Effector CD8-positive, alpha-beta T cell (primary cell): ENCODE results near the gene RTCA.
"Not testable (repeated sequence)": the region's sequence is repeated elsewhere in the genome, so short reads cannot be mapped to it uniquely, and the experiment has no call there.

Experiments used
- DNase-seq: peaks from one replicate; lab custom pipeline; 2025; lab: John Stamatoyannopoulos, UW

RTCA gene

DNA sequence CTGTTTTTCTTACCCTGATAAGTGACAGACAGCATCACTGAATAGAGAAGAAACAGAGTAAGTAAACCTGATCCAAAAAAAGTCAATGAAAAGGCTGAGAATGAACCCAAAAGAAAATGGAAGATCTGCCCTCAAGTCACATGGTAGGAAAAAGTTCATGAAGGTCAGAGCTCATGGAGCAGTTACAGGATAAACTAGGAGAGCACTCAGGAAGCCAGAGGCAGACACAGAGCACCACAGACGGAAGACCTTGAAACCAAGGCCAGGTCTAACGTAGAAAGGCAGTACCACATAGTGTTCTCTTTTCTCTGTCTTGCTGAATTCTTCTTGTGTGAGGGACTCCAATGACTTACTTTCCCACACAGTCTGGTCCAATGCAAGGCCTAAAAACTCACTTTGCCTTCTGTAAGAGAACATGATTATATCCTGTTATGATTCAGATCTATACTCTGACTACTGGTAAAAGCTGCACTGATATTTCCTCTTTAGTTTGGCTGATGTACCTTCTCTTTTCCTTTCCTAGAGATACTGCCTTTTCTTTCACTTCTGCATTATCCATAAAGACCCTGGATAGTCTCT lies 40.8 kb downstream of the RTCA start:
- DNase-seq, result no peak

GRCh38 chr1:100308777-100309176 lies 42.8 kb downstream of the RTCA start:
- no peak for DNase-seq

- no peak for DNase-seq
Measured at GRCh38 chr1:100309863-100310262, 43.8 kb downstream of the RTCA start.

GRCh38 chr1:100313382-100313781 lies 47.4 kb downstream of the RTCA start:
- no peak for DNase-seq

DNA sequence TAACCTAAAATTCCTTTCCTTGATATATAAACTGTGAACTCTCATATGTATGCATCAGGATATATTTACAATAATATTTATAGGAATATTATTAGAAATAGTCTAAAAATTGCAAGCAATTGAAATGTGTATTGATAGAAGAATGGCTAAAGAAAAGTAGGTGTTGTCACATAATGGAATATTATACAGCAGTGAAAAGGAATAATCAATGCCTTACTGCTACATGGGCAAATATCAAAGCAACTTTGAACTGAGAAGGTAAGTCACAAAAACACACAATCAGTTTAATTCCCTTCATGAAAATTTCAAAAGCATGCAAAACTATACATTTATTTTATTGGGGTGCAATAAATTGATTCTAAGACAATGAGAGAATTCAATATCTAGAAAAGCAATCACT lies 50.6 kb downstream of the RTCA start:
- DNase-seq, result no peak

- no peak for DNase-seq
Measured at GRCh38 chr1:100320311-100321099, 54.5 kb downstream of the RTCA start.

DNA sequence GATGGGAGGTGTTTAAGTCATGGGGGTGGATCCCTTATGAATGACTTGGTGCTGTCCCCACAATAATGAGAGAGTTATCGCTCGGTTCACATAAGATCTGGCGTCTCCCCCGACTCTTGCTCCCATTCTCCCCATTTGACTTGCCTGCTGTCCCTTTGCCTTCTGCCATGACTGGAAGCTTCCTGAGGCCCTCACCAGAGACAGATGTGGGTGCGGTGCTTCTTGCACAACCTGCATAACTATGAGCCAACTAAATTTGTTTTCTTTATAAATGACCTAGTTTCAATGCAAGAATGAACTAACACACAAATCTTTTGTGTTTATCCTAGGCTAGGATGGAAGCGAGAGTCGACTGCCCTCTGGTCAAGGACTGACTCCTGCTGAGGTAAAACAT lies 55.1 kb downstream of the RTCA start:
- DNase-seq, result no peak

DNA sequence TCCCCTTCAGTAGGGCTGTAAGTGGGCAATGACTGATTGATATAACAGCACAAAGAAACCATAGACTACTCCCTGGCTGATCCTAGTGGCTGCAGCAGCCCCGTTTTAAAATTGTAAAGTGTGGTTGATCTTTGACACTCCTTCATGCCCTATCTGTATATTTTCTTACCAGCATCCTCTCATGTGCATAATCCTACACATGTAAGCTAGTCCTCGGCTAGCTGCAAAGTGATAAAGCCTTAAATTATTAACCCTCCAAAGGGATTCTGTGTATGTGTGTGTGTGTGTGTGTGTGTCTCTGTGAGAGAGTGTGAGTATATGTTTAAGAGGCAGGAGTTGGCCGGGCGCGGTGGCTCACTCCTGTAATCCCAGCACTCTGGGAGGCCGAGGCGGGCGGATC lies 55.5 kb downstream of the RTCA start:
- no peak for DNase-seq

GRCh38 chr1:100322436-100323211 lies 56.6 kb downstream of the RTCA start:
- no peak for DNase-seq

GRCh38 chr1:100323419-100324106 lies 57.5 kb downstream of the RTCA start:
- no peak for DNase-seq

GRCh38 chr1:100325415-100326324 lies 59.7 kb downstream of the RTCA start:
- DNase-seq, result no peak

- DNase-seq, result not testable (repeated sequence)
Measured at GRCh38 chr1:100326325-100326670, 60.3 kb downstream of the RTCA start.

DNA sequence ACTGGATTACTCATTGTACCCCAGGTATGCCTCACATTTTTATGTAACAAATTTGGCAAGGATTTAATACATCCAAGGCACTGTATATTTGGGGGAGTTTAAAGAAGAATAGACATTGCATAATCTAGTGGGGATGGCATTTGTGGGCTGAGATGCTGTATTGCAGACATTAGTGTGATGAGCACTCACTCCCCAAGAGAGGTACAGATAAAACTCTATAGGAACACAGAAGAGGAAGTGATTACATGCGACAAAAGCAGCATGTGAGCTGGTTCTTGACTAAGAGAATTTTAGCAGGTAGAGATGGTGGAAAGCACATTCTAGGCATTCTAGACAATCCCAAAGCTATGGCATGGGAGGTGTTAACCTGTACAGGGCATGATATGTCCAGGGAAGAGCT lies 62.1 kb downstream of the RTCA start:
- no peak for DNase-seq

- not testable (repeated sequence) for DNase-seq
Measured at GRCh38 chr1:100331146-100331545, 65.1 kb downstream of the RTCA start.

GRCh38 chr1:100332331-100332730 lies 66.3 kb downstream of the RTCA start:
- DNase-seq, result no peak

DNA sequence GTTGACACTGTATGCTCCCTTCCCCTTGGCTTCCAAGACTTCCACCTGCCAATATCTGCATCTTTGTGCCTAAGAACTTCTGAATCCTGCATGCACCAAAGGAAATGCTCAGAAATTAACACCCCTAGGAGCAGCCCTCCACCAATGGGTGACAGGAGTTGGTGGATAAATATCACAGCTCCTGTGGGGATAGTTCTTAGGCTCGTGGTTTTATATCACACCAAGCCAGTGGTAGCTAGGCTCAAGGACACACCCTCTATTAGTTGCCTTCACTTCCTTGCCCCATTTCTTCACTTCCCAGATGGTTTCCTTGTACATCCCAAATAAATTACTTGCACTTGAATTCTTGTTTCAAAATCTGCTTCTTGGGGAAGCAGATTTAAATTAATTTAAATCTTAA lies 69.4 kb downstream of the RTCA start:
- DNase-seq, result no peak

DNA sequence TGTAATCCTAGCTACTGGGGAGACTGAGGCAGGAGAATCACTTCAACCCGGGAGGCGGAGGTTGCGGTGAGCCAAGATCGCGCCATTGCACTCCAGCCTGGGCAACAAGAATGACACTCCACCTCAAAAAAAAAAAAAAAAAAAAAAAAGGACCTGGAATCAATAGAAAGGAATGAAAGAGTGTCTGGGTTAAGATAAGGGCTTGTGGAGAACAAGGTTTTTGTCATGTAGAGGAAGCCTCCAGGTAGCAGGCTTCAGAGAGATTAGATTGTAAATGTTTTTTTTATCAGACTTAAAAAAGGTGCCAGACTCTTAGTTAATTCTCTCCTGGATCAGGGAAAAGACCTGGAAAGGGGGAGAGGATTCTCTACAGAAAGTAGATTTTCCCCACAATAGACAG lies 71.9 kb downstream of the RTCA start:
- not testable (repeated sequence) for DNase-seq

DNA sequence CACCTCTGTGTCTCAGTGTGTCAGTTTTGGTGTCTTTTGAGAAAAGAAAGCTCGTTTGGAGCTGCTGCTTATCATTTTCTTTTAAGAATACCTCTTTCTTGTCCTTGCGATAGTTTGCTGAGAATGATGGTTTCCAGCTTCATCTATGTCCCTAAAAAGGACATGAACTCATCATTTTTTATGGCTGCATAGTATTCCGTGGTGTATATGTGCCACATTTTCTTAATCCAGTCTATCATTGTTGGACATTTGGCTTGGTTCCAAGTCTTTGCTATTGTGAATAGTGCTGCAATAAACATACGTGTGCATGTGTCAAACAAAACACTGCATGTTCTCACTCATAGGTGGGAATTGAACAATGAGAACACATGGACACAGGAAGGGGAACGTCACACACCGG lies 73.7 kb downstream of the RTCA start:
- DNase-seq, result not testable (repeated sequence)

- DNase-seq, result no peak
Measured at GRCh38 chr1:100340494-100340893, 74.5 kb downstream of the RTCA start.

- no peak for DNase-seq
Measured at GRCh38 chr1:100342348-100342747, 76.3 kb downstream of the RTCA start.
